MM.1S (cell line): ENCODE results near the gene PLCH2.

Experiments
- EZH2 ChIP-seq: fragments of 300-600 bp; sonication (generic); optimal IDR thresholded peaks from 2 replicates; pipeline ENCODE3; 2017; ENCODE audit warnings: low read depth, mild to moderate bottlenecking, antibody characterized with exemption, low read length, mixed read lengths
- EZH2phosphoT487 ChIP-seq: fragments of 300-600 bp; sonication (generic); IDR thresholded peaks from 2 replicates; pipeline ENCODE4 v1.6.1; 2018; ENCODE audit warnings: antibody characterized with exemption, low read length
- TF ChIP-seq, protein P1 (sequence below): fragments of 300-600 bp; sonication (generic); IDR thresholded peaks from 2 replicates; pipeline ENCODE4 v1.5.1; 2016; ENCODE audit warnings: antibody characterized with exemption, low read length, mixed read lengths

- TF ChIP-seq EZH2 (no peak), EZH2phosphoT487 (no peak)
- TF ChIP-seq, protein P1, sequence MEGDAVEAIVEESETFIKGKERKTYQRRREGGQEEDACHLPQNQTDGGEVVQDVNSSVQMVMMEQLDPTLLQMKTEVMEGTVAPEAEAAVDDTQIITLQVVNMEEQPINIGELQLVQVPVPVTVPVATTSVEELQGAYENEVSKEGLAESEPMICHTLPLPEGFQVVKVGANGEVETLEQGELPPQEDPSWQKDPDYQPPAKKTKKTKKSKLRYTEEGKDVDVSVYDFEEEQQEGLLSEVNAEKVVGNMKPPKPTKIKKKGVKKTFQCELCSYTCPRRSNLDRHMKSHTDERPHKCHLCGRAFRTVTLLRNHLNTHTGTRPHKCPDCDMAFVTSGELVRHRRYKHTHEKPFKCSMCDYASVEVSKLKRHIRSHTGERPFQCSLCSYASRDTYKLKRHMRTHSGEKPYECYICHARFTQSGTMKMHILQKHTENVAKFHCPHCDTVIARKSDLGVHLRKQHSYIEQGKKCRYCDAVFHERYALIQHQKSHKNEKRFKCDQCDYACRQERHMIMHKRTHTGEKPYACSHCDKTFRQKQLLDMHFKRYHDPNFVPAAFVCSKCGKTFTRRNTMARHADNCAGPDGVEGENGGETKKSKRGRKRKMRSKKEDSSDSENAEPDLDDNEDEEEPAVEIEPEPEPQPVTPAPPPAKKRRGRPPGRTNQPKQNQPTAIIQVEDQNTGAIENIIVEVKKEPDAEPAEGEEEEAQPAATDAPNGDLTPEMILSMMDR, result no peak
Measured at GRCh38 chr1:2504225-2504948, 28.3 kb downstream of the PLCH2 start.
